Raji (cell line): ENCODE data around the gene PIGH.
A peak's percentile ranks its signal among the peaks of the same experiment; 100 is the strongest.

Experiments
- POLR2A ChIP-seq: IDR thresholded peaks from 2 replicates; pipeline ENCODE4 v1.6.1; 2011; ENCODE audit warnings: low read depth, low read length, control low read depth; ENCODE audit not compliant: insufficient read depth

PIGH gene

GRCh38 chr14:67599698-67600561, at the start of gene PIGH:
Gene PIGH (minus strand): TSS chr14:67600268. CDS start chr14:67600203, 65 bp downstream.
- peak; percentile 80 for TF ChIP-seq POLR2A

- TF ChIP-seq POLR2A = no peak
Measured at GRCh38 chr14:67646131-67646530, 46.1 kb upstream of the PIGH start.

- no peak for TF ChIP-seq POLR2A
Measured at GRCh38 chr14:67645414-67645813, 45.3 kb upstream of the PIGH start.

- TF ChIP-seq POLR2A = no peak
Measured at GRCh38 chr14:67644428-67644827, 44.4 kb upstream of the PIGH start.

GRCh38 chr14:67643713-67644112, 43.6 kb upstream of the PIGH start:
- TF ChIP-seq POLR2A = no peak

- no peak for TF ChIP-seq POLR2A
Measured at GRCh38 chr14:67641902-67642749, 42.1 kb upstream of the PIGH start.

GRCh38 chr14:67641480-67641879, 41.4 kb upstream of the PIGH start:
- TF ChIP-seq POLR2A = no peak

- no peak for TF ChIP-seq POLR2A
Measured at GRCh38 chr14:67638642-67639041, 38.6 kb upstream of the PIGH start.

- TF ChIP-seq POLR2A = no peak
Measured at GRCh38 chr14:67636361-67636919, 36.4 kb upstream of the PIGH start.

- no peak for TF ChIP-seq POLR2A
Measured at GRCh38 chr14:67633451-67634147, 33.5 kb upstream of the PIGH start.

- no peak for TF ChIP-seq POLR2A
Measured at GRCh38 chr14:67630938-67631337, 30.9 kb upstream of the PIGH start.

- no peak for TF ChIP-seq POLR2A
Measured at GRCh38 chr14:67630186-67630585, 30.1 kb upstream of the PIGH start.

GRCh38 chr14:67627519-67627918, 27.5 kb upstream of the PIGH start:
- no peak for TF ChIP-seq POLR2A

- TF ChIP-seq POLR2A = no peak
Measured at GRCh38 chr14:67623114-67623513, 23.0 kb upstream of the PIGH start.

- no peak for TF ChIP-seq POLR2A
Measured at GRCh38 chr14:67622675-67623074, 22.6 kb upstream of the PIGH start.

GRCh38 chr14:67620217-67620785, 20.2 kb upstream of the PIGH start:
- TF ChIP-seq POLR2A = no peak
